ENCODE results near the gene SEC14L6. TPM values are rescaled to one million over a fixed set of nuclear protein-coding genes. Genes with fewer than 3 reads are reported as not detected.

Gene SEC14L6
- total RNA-seq, 4 donors from 2014 or later: not detected

GRCh38 chr22:30586414-30586813 is 39.9 kb upstream of the SEC14L6 start:
- in situ Hi-C loops (cut with MboI; ENCODE audit: low sequenced_read_pairs in 4 of 4) (no loop called here), intact Hi-C loops (cut with DNase I; ENCODE audit: low total_unique reads) (no loop called here)
- Histone ChIP-seq H3K9me3 (no peaks in the 10 kb centered on the region), H3K36me3 (peaks cover 0 to 76% of the 10 kb centered on the region in 2 donors), H3K27ac (no peak overlapping the region), H3K27me3 (no peaks in the 10 kb centered on the region), H3K4me3 (no peak overlapping the region), H3K4me1 (peaks cover 9 to 15% of the 10 kb centered on the region in 2 donors)
- no peak for ATAC-seq
- TF ChIP-seq CTCF (IDR thresholded peaks at IDR 0.05 in 4 of 5, conservative IDR thresholded peaks at IDR 0.05 in 1 of 5) (no peak), POLR2A (IDR thresholded peaks at IDR 0.05) (no peak)
- DNase-seq: no peak

GRCh38 chr22:30584441-30584840 is 37.9 kb upstream of the SEC14L6 start:
- H3K4me1 ChIP-seq: no peaks in the 10 kb centered on the region
- H3K9me3 ChIP-seq: no peaks in the 10 kb centered on the region
- no peak overlapping the region for H3K27ac ChIP-seq
- ATAC-seq: no peak
- TF ChIP-seq POLR2A (IDR thresholded peaks at IDR 0.05) (no peak), CTCF (IDR thresholded peaks at IDR 0.05 in 4 of 5, conservative IDR thresholded peaks at IDR 0.05 in 1 of 5) (no peak)
- intact Hi-C loops (cut with DNase I; ENCODE audit: low total_unique reads) (no loop called here), in situ Hi-C loops (cut with MboI; ENCODE audit: low sequenced_read_pairs in 4 of 4) (no loop called here)
- no peaks in the 10 kb centered on the region for H3K27me3 ChIP-seq
- no peak for DNase-seq
- no peak overlapping the region for H3K4me3 ChIP-seq
- peaks cover 0 to 96% of the 10 kb centered on the region in 2 donors for H3K36me3 ChIP-seq

GRCh38 chr22:30582788-30583545 is 36.4 kb upstream of the SEC14L6 start:
- Histone ChIP-seq H3K36me3 (peaks cover 0 to 100% of the 10 kb centered on the region in 2 donors), H3K27ac (peak overlapping the region in 1 of 4 donors; percentile 9), H3K27me3 (no peaks in the 10 kb centered on the region), H3K4me1 (no peaks in the 10 kb centered on the region), H3K4me3 (no peak overlapping the region), H3K9me3 (no peaks in the 10 kb centered on the region)
- in situ Hi-C loops (cut with MboI; ENCODE audit: low sequenced_read_pairs in 4 of 4) (no loop called here), intact Hi-C loops (cut with DNase I; ENCODE audit: low total_unique reads) (no loop called here)
- DNase-seq: no peak
- ATAC-seq: no peak
- TF ChIP-seq POLR2A (IDR thresholded peaks at IDR 0.05) (no peak), CTCF (IDR thresholded peaks at IDR 0.05 in 4 of 5, conservative IDR thresholded peaks at IDR 0.05 in 1 of 5) (no peak)

GRCh38 chr22:30582051-30582450 is 35.5 kb upstream of the SEC14L6 start:
- ATAC-seq: no peak
- Histone ChIP-seq H3K27me3 (no peaks in the 10 kb centered on the region), H3K4me1 (no peaks in the 10 kb centered on the region), H3K4me3 (no peak overlapping the region), H3K36me3 (peaks cover 0 to 100% of the 10 kb centered on the region in 2 donors), H3K27ac (no peak overlapping the region), H3K9me3 (no peaks in the 10 kb centered on the region)
- intact Hi-C loops (cut with DNase I; ENCODE audit: low total_unique reads): no loop called here
- in situ Hi-C loops (cut with MboI; ENCODE audit: low sequenced_read_pairs in 4 of 4): no loop called here
- no peak for DNase-seq
- TF ChIP-seq POLR2A (IDR thresholded peaks at IDR 0.05) (no peak), CTCF (IDR thresholded peaks at IDR 0.05 in 4 of 5, conservative IDR thresholded peaks at IDR 0.05 in 1 of 5) (no peak)
